CD4-positive, alpha-beta T cell (primary cell): ENCODE results near the gene ZBTB8B. TPM values are rescaled to one million over a fixed set of nuclear protein-coding genes. Genes with fewer than 3 reads are reported as not detected.
"Not testable (repeated sequence)": the region's sequence is repeated elsewhere in the genome, so short reads cannot be mapped to it uniquely, and the experiment has no call there.

Source experiments
- ATAC-seq: fragments of 200-7000 bp; cut with Tn5 transposase; one replicate; pipeline ENCODE4 v1.10.0; 2022; ENCODE audit warnings: mild to moderate bottlenecking; ENCODE audit not compliant: poor library complexity
- CTCF ChIA-PET: fragments of 350-600 bp; sonication (Branson Sonifier 250); formaldehyde crosslinking; loops from one replicate; lab custom pipeline; 2021; ENCODE audit warnings: antibody characterized with exemption, inconsistent platforms; lab: Charles Lee
- POLR2A ChIA-PET: fragments of 350-600 bp; sonication (Branson Sonifier 250); formaldehyde crosslinking; loops from one replicate; lab custom pipeline; 2021; ENCODE audit warnings: antibody characterized with exemption, inconsistent platforms; lab: Charles Lee
- DNase-seq, 14 experiments: peaks; one replicate each; pipeline ENCODE4 v3.0.0-alpha.2; 2013 to 2020; ENCODE audit warnings: mixed read lengths in 2 of 14
- H3K27ac ChIP-seq, 2 donors: one replicate each; pipeline versions ENCODE4 v1.5.1 to v1.7.0; 2013; ENCODE audit warnings: low read length in 2 of 2, low read depth in 1 of 2, mild to moderate bottlenecking in 1 of 2
- H3K27me3 ChIP-seq, 2 experiments: 1 replicate in 1 of 2; 2 replicates in 1 of 2; pipeline versions ENCODE4 v1.6.1 to v1.7.0; 2013; ENCODE audit warnings: low read length in 2 of 2, control low read depth in 1 of 2, mild to moderate bottlenecking in 1 of 2, moderate library complexity in 1 of 2; ENCODE audit not compliant: insufficient read depth in 2 of 2, control insufficient read depth in 1 of 2
- H3K36me3 ChIP-seq: one replicate; pipeline ENCODE4 v1.6.1; 2013; ENCODE audit warnings: low read length, control low read depth; ENCODE audit not compliant: insufficient read depth
- H3K4me1 ChIP-seq: one replicate; pipeline ENCODE4 v1.6.1; 2013; ENCODE audit warnings: low read length, control low read depth; ENCODE audit not compliant: insufficient read depth
- H3K4me3 ChIP-seq: one replicate; pipeline ENCODE4 v1.5.1; 2013; ENCODE audit warnings: mild to moderate bottlenecking, low read length, moderate library complexity
- H3K9me3 ChIP-seq, 2 experiments: 1 replicate in 1 of 2; 2 replicates in 1 of 2; pipeline versions ENCODE4 v1.6.1 to v1.7.0; 2013; ENCODE audit warnings: low read length in 2 of 2, mild to moderate bottlenecking in 2 of 2, control low read depth in 1 of 2, moderate library complexity in 1 of 2; ENCODE audit not compliant: control insufficient read depth in 1 of 2, insufficient read depth in 1 of 2
- H3K27ac Mint-ChIP-seq: one replicate; pipeline ENCODE4 v1.8.0; 2020; ENCODE audit warnings: mixed read lengths
- H3K27me3 Mint-ChIP-seq: one replicate; pipeline ENCODE4 v1.8.0; 2021; ENCODE audit warnings: mixed read lengths
- H3K36me3 Mint-ChIP-seq: one replicate; pipeline ENCODE4 v1.8.0; 2021; ENCODE audit warnings: low read depth, mixed read lengths
- H3K4me1 Mint-ChIP-seq: one replicate; pipeline ENCODE4 v1.8.0; 2021; ENCODE audit warnings: low read depth, mixed read lengths
- H3K4me3 Mint-ChIP-seq: one replicate; pipeline ENCODE4 v1.8.0; 2020; ENCODE audit warnings: mild to moderate bottlenecking, mixed read lengths
- H3K9me3 Mint-ChIP-seq: one replicate; pipeline ENCODE4 v1.8.0; 2020; ENCODE audit warnings: mixed read lengths
- intact Hi-C, 2 experiments: fragments of 100-400 bp; cut with DNase I in 1 of 2; cut with micrococcal nuclease in 1 of 2; formaldehyde crosslinking; loops; one replicate each; pipeline versions ENCODE4 v1.15.1 to v1.9.0; 2023 to 2025; cut with DNase I, micrococcal nuclease
- total RNA-seq, 174 experiments: library from RNA in 2 of 174; stranded (reverse) in 2 of 174; gene quantifications; one replicate each; pipeline ENCODE4 v1.2.3 and lab custom pipeline; 2021 to 2026
- TF ChIP-seq, protein P1 (sequence below): fragments of 200-600 bp; IDR thresholded peaks from one replicate; pipeline ENCODE4 v1.8.0; 2022; ENCODE audit warnings: antibody characterized with exemption, mild to moderate bottlenecking

ZBTB8B gene
- total RNA-seq, 2 experiments from 2014 or later: not detected

- no peak overlapping the region for H3K27ac ChIP-seq
- H3K4me1 ChIP-seq: peaks cover 4% of the 10 kb centered on the region
- no peaks in the 10 kb centered on the region for H3K4me1 Mint-ChIP-seq
- DNase-seq (no peak), ATAC-seq (no peak)
- H3K36me3 ChIP-seq: no peaks in the 10 kb centered on the region
- no peak overlapping the region for H3K4me3 Mint-ChIP-seq
- peaks cover 59% of the 10 kb centered on the region for H3K27me3 Mint-ChIP-seq
- no peaks in the 10 kb centered on the region for H3K9me3 ChIP-seq
- TF ChIP-seq, protein P1, sequence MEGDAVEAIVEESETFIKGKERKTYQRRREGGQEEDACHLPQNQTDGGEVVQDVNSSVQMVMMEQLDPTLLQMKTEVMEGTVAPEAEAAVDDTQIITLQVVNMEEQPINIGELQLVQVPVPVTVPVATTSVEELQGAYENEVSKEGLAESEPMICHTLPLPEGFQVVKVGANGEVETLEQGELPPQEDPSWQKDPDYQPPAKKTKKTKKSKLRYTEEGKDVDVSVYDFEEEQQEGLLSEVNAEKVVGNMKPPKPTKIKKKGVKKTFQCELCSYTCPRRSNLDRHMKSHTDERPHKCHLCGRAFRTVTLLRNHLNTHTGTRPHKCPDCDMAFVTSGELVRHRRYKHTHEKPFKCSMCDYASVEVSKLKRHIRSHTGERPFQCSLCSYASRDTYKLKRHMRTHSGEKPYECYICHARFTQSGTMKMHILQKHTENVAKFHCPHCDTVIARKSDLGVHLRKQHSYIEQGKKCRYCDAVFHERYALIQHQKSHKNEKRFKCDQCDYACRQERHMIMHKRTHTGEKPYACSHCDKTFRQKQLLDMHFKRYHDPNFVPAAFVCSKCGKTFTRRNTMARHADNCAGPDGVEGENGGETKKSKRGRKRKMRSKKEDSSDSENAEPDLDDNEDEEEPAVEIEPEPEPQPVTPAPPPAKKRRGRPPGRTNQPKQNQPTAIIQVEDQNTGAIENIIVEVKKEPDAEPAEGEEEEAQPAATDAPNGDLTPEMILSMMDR: no peak
- no peak overlapping the region for H3K4me3 ChIP-seq
- ChIA-PET CTCF (no interaction called here), POLR2A (no interaction called here)
- H3K36me3 Mint-ChIP-seq: no peaks in the 10 kb centered on the region
- H3K27ac Mint-ChIP-seq: no peak overlapping the region
- intact Hi-C loops: no loop called here
- no peaks in the 10 kb centered on the region for H3K9me3 Mint-ChIP-seq
- peaks cover 22 to 28% of the 10 kb centered on the region in 2 experiments for H3K27me3 ChIP-seq
Observed at GRCh38 chr1:32427264-32427963, 37.5 kb upstream of the ZBTB8B start.

GRCh38 chr1:32431736-32432400 is 33.0 kb upstream of the ZBTB8B start:
- POLR2A ChIA-PET: no interaction called here
- TF ChIP-seq, protein P1: no peak
- no peaks in the 10 kb centered on the region for H3K9me3 Mint-ChIP-seq
- H3K4me3 Mint-ChIP-seq: no peak overlapping the region
- no peak overlapping the region for H3K27ac Mint-ChIP-seq
- no peak for DNase-seq
- no peak overlapping the region for H3K27ac ChIP-seq
- no peaks in the 10 kb centered on the region for H3K36me3 ChIP-seq
- peaks cover 11 to 17% of the 10 kb centered on the region in 2 experiments for H3K27me3 ChIP-seq
- H3K4me1 ChIP-seq: peaks cover under 1% of the 10 kb centered on the region
- no peak overlapping the region for H3K4me3 ChIP-seq
- no peak for ATAC-seq
- no peaks in the 10 kb centered on the region for H3K9me3 ChIP-seq
- CTCF ChIA-PET: no interaction called here
- intact Hi-C loops: no loop called here
- H3K27me3 Mint-ChIP-seq: peaks cover 54% of the 10 kb centered on the region
- no peaks in the 10 kb centered on the region for H3K36me3 Mint-ChIP-seq
- no peaks in the 10 kb centered on the region for H3K4me1 Mint-ChIP-seq

DNA sequence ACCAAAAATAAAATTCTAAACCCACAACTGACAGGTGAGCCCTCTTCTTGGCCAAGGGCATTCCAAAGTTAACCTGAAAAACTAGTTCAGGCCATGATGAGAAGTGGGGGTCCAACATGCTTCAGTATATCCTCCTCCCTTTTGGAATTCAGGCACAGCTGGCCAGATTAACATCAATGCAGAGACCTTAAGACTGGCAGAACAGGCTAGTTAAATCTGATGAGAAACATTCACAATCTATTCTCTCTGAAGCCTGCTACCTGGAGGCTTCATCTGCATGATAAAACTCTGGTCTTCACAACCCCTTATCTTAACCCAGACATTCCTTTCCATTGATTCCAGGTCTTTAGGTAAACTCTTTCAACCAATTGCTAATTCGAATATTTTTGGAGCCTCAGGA is 26.7 kb upstream of the ZBTB8B start:
- Mint-ChIP-seq H3K27me3 (peaks cover 39% of the 10 kb centered on the region), H3K4me3 (no peak overlapping the region), H3K4me1 (no peaks in the 10 kb centered on the region), H3K27ac (no peak overlapping the region), H3K36me3 (no peaks in the 10 kb centered on the region), H3K9me3 (peaks cover 6% of the 10 kb centered on the region)
- Histone ChIP-seq H3K4me3 (no peak overlapping the region), H3K9me3 (peaks cover 5 to 8% of the 10 kb centered on the region in 2 experiments), H3K27me3 (peaks cover 9 to 13% of the 10 kb centered on the region in 2 experiments), H3K27ac (no peak overlapping the region), H3K4me1 (no peaks in the 10 kb centered on the region), H3K36me3 (no peaks in the 10 kb centered on the region)
- CTCF ChIA-PET: no interaction called here
- TF ChIP-seq, protein P1: no peak
- DNase-seq: no peak
- no peak for ATAC-seq
- intact Hi-C loops: no loop called here
- POLR2A ChIA-PET: no interaction called here

- H3K36me3 Mint-ChIP-seq, H3K4me1 ChIP-seq, H3K27ac ChIP-seq, H3K4me1 Mint-ChIP-seq, H3K9me3 ChIP-seq, H3K36me3 ChIP-seq, H3K27ac Mint-ChIP-seq, ATAC-seq, intact Hi-C loops, CTCF ChIA-PET, POLR2A ChIA-PET, DNase-seq, H3K4me3 ChIP-seq, H3K9me3 Mint-ChIP-seq, H3K4me3 Mint-ChIP-seq: not testable (repeated sequence)
- H3K27me3 ChIP-seq: peaks cover 9 to 13% of the 10 kb centered on the region in 2 experiments
- peaks cover 39% of the 10 kb centered on the region for H3K27me3 Mint-ChIP-seq
Observed at GRCh38 chr1:32438777-32439176, 26.1 kb upstream of the ZBTB8B start.

DNA sequence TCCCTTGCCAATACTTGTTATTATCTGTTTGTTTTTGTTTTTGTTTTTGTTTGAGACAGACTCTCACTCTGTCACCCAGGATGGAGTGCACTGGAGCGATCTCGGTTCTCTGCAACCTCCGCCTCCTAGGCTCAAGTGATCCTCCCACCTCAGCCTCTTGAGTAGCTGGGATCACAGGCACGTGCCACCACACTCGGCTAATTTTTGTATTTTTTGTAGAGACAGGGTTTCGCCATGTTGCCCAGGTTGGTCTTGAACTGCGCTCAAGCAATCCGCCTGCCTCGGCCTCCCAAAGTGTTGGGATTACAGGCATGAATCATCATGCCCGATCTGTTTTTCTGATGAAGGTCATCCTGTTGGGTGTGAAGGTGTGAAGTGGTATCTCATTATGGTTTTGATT is 23.4 kb upstream of the ZBTB8B start:
- intact Hi-C loops, H3K9me3 ChIP-seq, POLR2A ChIA-PET, H3K9me3 Mint-ChIP-seq, H3K36me3 ChIP-seq, H3K4me1 ChIP-seq, H3K27ac ChIP-seq, H3K4me3 ChIP-seq, H3K4me1 Mint-ChIP-seq, H3K4me3 Mint-ChIP-seq, H3K36me3 Mint-ChIP-seq, DNase-seq, H3K27ac Mint-ChIP-seq, ATAC-seq, CTCF ChIA-PET: not testable (repeated sequence)
- peaks cover 9 to 13% of the 10 kb centered on the region in 2 experiments for H3K27me3 ChIP-seq
- H3K27me3 Mint-ChIP-seq: peaks cover 42% of the 10 kb centered on the region
